Muscle layer of colon (tissue), 2 donors: ENCODE measurements around the gene OLFM1.

Experiments
- H3K27ac ChIP-seq: one replicate; pipeline ENCODE4 v1.7.0; 2013; ENCODE audit warnings: low read depth, mild to moderate bottlenecking, low read length, moderate library complexity
- H3K27me3 ChIP-seq, 2 donors: one replicate each; pipeline ENCODE4 v1.7.0; 2013; ENCODE audit warnings: low read length in 2 of 2, mild to moderate bottlenecking in 2 of 2; ENCODE audit not compliant: insufficient read depth in 2 of 2, control insufficient read depth in 1 of 2
- H3K36me3 ChIP-seq: one replicate; pipeline ENCODE4 v1.7.0; 2013; ENCODE audit warnings: mild to moderate bottlenecking, low read length; ENCODE audit not compliant: insufficient read depth
- H3K4me1 ChIP-seq: one replicate; pipeline ENCODE4 v1.7.0; 2013; ENCODE audit warnings: mild to moderate bottlenecking, low read length; ENCODE audit not compliant: insufficient read depth
- H3K4me3 ChIP-seq, 2 donors: one replicate each; pipeline ENCODE4 v1.7.0; 2013; ENCODE audit warnings: low read length in 2 of 2, low read depth in 1 of 2, mild to moderate bottlenecking in 1 of 2, moderate library complexity in 1 of 2
- H3K9ac ChIP-seq: one replicate; pipeline ENCODE4 v1.7.0; 2013; ENCODE audit warnings: low read length
- H3K9me3 ChIP-seq: one replicate; pipeline ENCODE4 v1.7.0; 2013; ENCODE audit warnings: mild to moderate bottlenecking, low read length
- donor health status: abdominal sarcoma.
- donor health status: Adenocarcinoma of cecum.

Gene OLFM1

DNA sequence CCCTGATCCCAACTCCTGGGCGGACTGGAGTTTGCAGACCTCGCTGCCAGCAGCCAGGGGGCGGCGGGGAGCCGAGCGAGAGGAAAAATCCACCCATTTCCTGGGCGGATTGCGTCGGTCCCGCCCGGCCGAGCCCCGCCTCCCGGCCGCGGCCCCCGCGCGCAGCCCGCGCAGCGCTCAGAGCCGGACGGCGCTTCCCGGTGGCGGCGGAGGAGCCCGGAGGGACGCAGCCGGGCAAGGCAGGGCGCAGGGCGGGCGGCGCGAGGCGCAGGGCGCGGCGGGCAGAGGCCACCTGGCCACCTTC, at the start of gene OLFM1:
Gene OLFM1 (plus strand): TSS at position 180 of the 304 bp plus-strand sequence. CDS start 322 bp downstream, outside the sequence.
- Histone ChIP-seq H3K36me3 (no peaks in the 10 kb centered on the region), H3K4me3 (peak within 1 kb of the TSS; percentile 40 to 43), H3K9me3 (no peaks in the 10 kb centered on the region), H3K4me1 (peaks cover 8% of the 10 kb centered on the region), H3K27ac (no peak within 1 kb of the TSS), H3K9ac (no peak within 1 kb of the TSS), H3K27me3 (peaks cover 6 to 37% of the 10 kb centered on the region in 2 donors)

GRCh38 chr9:135038331-135038730, 49.1 kb upstream of the OLFM1 start:
- Histone ChIP-seq H3K9me3 (no peaks in the 10 kb centered on the region), H3K9ac (no peak overlapping the region), H3K4me1 (no peaks in the 10 kb centered on the region), H3K4me3 (no peak overlapping the region), H3K27me3 (no peaks in the 10 kb centered on the region), H3K36me3 (no peaks in the 10 kb centered on the region), H3K27ac (no peak overlapping the region)

DNA sequence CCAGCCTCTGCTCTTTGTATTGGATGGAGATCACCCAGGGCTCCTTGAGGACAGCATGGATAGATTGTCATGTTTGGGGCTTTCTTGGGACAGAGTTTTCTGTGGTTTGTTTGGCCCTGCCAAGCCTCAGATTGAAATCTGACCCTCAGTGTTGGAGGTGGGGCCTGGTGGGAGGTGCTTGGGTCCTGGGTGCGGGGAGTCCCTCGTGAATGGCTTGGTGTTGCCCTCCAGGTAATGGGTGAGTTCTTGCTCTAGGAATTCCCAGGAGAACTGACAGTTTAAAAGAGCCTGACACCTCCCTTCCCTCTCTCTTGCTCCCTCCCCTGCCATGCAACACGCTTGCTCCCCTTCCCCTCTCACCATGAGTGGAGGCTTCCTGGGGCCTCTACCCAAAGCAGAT, 48.6 kb upstream of the OLFM1 start:
- H3K4me3 ChIP-seq: no peak overlapping the region
- H3K36me3 ChIP-seq: no peaks in the 10 kb centered on the region
- H3K27ac ChIP-seq: no peak overlapping the region
- no peaks in the 10 kb centered on the region for H3K9me3 ChIP-seq
- no peaks in the 10 kb centered on the region for H3K27me3 ChIP-seq
- no peak overlapping the region for H3K9ac ChIP-seq
- no peaks in the 10 kb centered on the region for H3K4me1 ChIP-seq

DNA sequence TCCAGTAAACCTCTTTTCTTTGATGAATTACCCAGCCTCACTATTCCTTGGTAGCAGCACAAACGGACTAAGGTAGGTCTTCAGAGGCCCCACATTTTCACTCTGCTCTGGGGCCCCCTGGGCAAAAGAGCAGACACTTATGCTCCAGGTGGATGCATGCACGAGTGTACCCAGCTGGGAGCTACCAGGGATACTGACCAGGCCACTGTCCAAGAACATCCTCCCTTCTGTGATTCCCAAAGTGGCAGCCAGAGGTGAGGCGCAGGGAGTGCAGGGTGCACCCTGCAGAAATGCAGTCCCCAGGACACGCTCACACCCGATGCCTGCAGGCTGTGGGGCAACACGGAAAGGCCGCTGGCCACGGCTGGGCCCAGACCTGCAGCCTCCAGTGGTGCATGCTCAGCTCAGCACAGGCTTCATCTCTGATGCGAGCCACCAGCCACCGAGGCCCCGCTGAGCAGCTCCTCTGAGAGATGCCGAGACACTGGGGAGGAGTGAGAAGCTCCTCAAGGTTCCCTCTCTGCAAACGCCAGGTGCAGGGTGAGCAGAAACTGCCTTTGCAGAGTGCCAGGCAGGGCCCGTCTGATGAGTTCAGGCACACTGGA, 48.1 kb upstream of the OLFM1 start:
- Histone ChIP-seq H3K9ac (no peak overlapping the region), H3K27ac (no peak overlapping the region), H3K4me3 (no peak overlapping the region), H3K9me3 (no peaks in the 10 kb centered on the region), H3K4me1 (no peaks in the 10 kb centered on the region), H3K36me3 (no peaks in the 10 kb centered on the region), H3K27me3 (no peaks in the 10 kb centered on the region)

DNA sequence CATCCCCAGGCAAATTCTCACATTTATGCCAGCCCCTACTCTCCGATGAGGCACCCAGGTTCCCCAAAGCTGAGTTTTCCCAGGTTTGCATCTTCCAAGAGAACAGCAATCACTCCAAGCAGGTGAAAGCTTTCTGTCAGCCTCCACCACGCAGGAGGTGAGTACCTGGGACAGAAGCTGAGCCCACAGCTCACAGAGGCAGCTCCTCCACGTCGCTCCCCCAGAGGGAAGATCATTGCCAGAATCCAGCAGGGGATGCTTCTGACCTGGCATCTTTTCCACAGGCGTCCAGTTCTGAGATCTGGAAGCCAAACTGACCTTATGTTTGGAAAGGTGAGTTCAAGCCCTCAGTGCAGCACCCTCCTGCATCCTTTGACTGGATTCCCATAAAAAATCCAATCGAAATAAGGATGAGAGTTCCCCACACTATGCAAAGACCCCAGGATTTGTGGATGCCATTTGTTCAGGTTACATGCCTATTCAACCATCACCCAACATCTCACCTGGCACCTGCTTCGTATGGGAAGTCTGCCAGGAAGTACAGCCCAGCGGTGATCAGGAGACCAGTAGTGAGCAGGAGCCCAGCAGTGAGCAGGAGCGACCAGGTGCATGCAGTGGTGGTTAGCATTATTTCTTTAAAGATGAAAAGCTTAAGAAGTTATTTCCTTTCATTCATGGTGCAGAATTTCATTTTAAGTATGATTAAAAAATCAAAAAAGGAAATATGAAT, 47.4 kb upstream of the OLFM1 start:
- Histone ChIP-seq H3K9ac (no peak overlapping the region), H3K27ac (no peak overlapping the region), H3K4me3 (no peak overlapping the region), H3K27me3 (no peaks in the 10 kb centered on the region), H3K36me3 (no peaks in the 10 kb centered on the region), H3K9me3 (no peaks in the 10 kb centered on the region), H3K4me1 (no peaks in the 10 kb centered on the region)

DNA sequence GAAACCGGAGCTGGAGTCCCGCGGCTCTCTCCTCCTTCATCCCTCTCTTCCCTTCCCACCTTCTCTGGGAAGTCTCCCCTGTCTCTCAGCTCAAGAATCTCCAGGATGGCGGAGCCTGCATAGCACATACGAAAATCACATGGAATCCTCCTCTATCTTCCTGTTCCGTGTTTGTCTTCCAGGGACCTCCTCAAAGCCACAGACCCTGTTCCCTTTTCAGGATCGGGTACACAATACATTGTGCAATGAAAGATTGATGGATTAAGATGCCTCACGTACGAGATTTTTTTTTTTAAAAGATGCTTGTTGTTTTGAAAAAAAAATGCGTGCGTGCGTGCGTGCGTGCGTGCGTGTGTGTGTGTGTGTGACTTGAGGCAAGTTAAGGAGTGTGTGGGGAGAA, 46.6 kb upstream of the OLFM1 start:
- H3K9me3 ChIP-seq: no peaks in the 10 kb centered on the region
- no peaks in the 10 kb centered on the region for H3K4me1 ChIP-seq
- H3K4me3 ChIP-seq: no peak overlapping the region
- H3K9ac ChIP-seq: no peak overlapping the region
- H3K36me3 ChIP-seq: no peaks in the 10 kb centered on the region
- H3K27ac ChIP-seq: no peak overlapping the region
- H3K27me3 ChIP-seq: no peaks in the 10 kb centered on the region

- H3K27me3 ChIP-seq: no peaks in the 10 kb centered on the region
- no peak overlapping the region for H3K9ac ChIP-seq
- H3K27ac ChIP-seq: no peak overlapping the region
- no peak overlapping the region for H3K4me3 ChIP-seq
- H3K4me1 ChIP-seq: no peaks in the 10 kb centered on the region
- no peaks in the 10 kb centered on the region for H3K9me3 ChIP-seq
- H3K36me3 ChIP-seq: no peaks in the 10 kb centered on the region
Measured at GRCh38 chr9:135043345-135043744, 44.1 kb upstream of the OLFM1 start.

- Histone ChIP-seq H3K9ac (no peak overlapping the region), H3K9me3 (no peaks in the 10 kb centered on the region), H3K4me1 (no peaks in the 10 kb centered on the region), H3K27ac (no peak overlapping the region), H3K27me3 (peaks cover 0 to 4% of the 10 kb centered on the region in 2 donors), H3K4me3 (no peak overlapping the region), H3K36me3 (no peaks in the 10 kb centered on the region)
Measured at GRCh38 chr9:135045264-135045927, 42.1 kb upstream of the OLFM1 start.

GRCh38 chr9:135045928-135046738, 41.3 kb upstream of the OLFM1 start:
- H3K36me3 ChIP-seq: no peaks in the 10 kb centered on the region
- peaks cover 0 to 6% of the 10 kb centered on the region in 2 donors for H3K27me3 ChIP-seq

GRCh38 chr9:135046739-135047350, 40.6 kb upstream of the OLFM1 start:
- H3K36me3 ChIP-seq: no peaks in the 10 kb centered on the region
- H3K9ac ChIP-seq: no peak overlapping the region
- no peaks in the 10 kb centered on the region for H3K9me3 ChIP-seq
- H3K4me3 ChIP-seq: no peak overlapping the region
- H3K4me1 ChIP-seq: no peaks in the 10 kb centered on the region
- H3K27me3 ChIP-seq: peaks cover 0 to 6% of the 10 kb centered on the region in 2 donors
- H3K27ac ChIP-seq: no peak overlapping the region

More at GRCh38 chr9:135045928-135046738, 41.3 kb upstream of the OLFM1 start:
- Histone ChIP-seq H3K4me3 (no peak overlapping the region), H3K27ac (no peak overlapping the region), H3K4me1 (no peaks in the 10 kb centered on the region), H3K9me3 (no peaks in the 10 kb centered on the region), H3K9ac (no peak overlapping the region)

DNA sequence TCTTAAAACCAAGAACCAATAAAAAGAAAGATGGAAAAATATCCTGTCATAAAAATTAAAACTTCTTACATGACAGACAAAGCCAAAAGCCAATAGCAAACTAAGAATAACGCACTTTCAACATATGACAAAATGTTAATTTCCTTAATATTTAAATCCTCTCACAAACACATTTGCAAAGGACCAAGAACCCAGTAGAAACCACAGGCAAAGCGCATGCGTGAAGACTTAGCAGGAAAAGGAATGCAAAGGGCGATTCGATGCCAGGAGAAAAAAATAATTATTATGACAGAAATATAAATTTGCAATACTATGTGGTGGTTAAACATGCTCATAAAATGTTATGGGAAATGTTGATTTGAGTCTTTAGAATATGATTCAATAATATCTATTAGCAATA, 39.9 kb upstream of the OLFM1 start:
- Histone ChIP-seq H3K36me3 (no peaks in the 10 kb centered on the region), H3K27me3 (peaks cover 0 to 6% of the 10 kb centered on the region in 2 donors), H3K4me1 (no peaks in the 10 kb centered on the region), H3K27ac (no peak overlapping the region), H3K9ac (no peak overlapping the region), H3K4me3 (no peak overlapping the region), H3K9me3 (no peaks in the 10 kb centered on the region)
